ENCODE measurements around the gene AKAP7.

The AKAP7 gene

DNA sequence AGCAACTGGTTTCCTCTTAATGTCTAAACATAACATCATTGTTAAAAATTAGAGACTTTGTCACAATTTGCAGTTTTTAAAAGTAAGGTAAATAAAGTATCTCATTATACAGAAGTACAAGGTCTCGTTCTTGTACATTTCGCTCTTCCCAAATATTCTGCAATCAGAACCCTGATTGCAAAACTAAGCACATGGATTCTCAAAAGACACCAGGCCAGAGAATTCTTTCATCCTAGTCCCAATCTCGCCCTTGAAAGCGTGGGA, 355 bp upstream of the AKAP7 start:
- no peak for DNase-seq

DNA sequence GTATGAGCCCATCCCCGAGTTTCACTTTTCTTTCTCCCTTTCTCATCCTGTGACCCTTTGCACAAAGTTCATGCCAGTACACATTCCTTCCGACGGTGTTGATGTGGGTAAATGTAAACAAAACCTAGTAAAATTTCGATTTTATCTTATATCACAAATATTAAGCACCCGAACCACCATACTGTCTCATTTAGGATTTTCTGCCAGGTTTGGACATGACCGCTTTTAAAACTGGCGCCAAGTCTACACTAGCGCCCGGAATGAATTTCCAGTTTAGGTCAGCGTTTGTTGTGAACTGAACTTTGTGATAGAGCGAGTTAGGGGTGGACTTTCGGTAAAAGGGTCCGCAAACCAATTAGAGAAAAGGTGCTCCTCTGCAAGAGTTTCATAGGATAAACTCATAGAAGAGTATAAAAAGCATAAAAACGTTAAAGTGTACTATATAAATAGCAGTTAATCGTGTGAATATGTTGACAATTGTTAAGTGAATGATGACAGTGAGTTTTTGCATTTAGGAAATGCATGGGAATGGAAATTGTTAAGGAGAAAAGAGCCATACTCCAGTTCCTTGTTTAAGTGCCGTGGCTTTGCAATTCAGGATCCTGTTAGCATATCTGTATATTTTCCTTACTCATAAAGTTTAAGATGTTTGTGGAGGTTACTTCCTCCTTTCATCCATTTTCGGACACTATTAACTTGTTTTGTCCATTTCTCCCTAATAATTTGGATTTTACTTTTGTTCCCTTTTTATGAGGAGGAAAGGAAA, 937 bp downstream of the AKAP7 start:
- no peak for DNase-seq

DNA sequence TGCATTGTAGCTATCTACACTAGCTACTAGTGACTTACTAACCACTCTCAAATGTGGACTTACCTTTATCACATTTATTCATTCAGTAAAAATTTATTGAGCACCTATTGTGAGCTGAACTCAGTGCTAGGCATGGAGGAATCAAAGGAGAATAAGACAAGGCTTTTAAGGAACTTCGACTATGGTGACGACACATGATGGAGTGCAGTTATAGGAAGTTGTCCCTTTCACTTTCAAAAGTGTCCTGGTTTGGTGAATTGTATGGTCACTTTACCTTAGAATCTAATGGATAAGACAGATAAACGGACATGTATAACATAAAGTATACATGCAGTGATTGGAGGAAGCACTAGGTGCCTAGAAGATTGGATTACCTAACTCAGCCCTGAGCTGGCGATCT, 4.3 kb downstream of the AKAP7 start:
- DNase-seq = no peak

GRCh38 chr6:131143319-131143718, 8.1 kb downstream of the AKAP7 start:
- no peak for DNase-seq

GRCh38 chr6:131146865-131147264, 11.6 kb downstream of the AKAP7 start:
- DNase-seq = no peak

- no peak for DNase-seq
Measured at GRCh38 chr6:131156411-131156810, 21.1 kb downstream of the AKAP7 start.

- no peak for DNase-seq
Measured at GRCh38 chr6:131159578-131159977, 24.3 kb downstream of the AKAP7 start.

DNA sequence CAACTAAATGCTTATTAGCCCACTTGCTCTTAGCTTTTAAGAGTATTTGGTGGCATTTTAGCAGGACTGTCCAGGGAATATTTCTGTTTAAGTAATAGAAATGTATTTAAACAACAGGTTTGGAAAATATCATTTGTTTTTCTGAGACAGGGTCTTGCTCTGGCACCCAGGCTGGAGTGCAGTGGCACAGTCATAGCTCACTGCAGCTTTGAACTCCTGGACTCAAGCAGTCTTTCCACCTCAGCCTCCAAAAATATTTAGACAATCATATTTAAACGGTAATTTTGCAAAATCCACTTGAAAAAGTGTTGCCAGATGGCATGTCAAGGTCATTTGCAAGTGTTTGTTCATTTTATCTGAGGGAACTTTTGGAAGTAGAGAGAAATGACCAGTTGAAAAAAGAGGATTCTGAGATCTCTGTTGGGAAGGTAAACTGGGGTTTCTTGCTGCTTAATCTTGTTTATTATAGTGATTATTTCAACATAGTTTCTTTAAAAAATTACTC, 25.0 kb downstream of the AKAP7 start:
- no peak for DNase-seq

DNA sequence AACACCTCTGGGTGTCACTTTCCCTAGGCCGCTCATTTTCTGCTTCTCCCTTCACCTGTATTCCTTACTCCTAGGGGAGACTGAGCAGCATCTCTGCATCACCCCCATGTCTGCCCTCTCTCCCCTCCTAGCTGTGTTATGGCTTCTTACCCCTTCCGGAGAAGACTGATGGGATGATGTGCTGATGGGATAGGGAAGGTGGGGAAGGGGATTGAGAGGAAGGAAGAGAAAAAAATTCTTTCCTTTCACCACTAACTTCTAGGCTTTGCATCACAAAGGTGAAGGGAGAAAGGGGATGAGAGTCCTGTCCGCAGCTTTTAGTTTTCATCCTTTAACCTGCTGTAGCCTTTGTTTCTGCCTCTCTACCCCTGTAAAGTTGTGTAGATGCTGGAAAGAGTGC, 26.7 kb downstream of the AKAP7 start:
- DNase-seq = no peak

DNA sequence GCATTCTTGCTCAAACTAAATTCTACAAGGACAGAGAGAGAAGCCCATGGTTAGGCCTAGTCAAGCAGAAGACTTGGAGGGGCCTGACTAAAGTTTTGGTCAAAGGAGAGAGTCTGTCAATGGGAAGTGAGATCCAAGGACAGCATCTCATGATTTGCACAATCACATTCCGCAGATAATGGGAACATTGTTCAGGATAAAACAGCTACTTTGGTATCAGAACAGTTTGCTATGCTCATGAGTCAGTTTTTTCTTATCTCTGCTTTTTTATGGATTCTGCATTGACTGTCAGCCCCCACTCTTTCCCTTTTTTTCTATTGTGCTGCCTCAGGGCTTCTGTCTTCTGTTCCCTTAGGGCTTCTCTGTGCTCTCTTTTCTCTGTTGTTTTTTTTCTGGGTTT, 28.6 kb downstream of the AKAP7 start:
- DNase-seq = no peak

GRCh38 chr6:131164506-131164905, 29.2 kb downstream of the AKAP7 start:
- no peak for DNase-seq

DNA sequence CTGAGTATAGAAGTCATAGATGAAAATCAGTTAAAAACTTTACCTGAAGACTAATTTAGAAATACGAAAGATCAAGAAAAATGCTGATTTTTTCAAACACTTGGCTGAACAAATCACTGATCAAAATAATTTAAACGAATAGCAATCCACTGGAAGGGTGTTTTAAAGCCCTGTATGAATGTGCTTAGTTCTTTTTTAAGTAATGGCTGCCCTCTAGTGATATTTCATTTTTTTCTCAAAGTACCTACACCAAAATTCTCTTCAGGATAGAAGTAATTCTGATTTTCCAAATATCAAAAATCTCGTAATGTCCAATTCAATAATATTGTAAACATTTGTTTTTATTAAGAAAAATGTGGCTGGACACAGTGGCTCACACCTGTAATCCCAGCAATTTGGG, 32.5 kb downstream of the AKAP7 start:
- no peak for DNase-seq

DNA sequence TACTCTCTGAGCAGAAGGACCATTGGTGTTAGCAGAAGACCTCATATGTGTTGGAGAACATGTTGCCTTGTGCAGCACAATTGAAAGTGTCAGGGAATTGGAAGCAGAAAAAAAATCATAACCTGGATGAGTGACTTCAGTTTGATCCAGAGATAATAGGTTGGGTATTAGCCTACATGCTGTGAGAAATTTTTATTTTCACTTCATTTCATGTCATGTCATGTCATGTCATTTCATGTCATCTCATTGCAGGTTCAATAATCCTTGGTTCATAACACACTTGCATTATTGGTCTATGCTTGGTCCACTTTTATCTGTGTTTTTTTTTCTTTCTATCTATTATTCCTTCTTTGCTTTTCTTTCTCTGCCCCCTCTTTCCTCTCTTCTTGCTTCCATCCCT, 34.3 kb downstream of the AKAP7 start:
- DNase-seq = no peak

GRCh38 chr6:131172222-131172621, 37.0 kb downstream of the AKAP7 start:
- no peak for DNase-seq

DNA sequence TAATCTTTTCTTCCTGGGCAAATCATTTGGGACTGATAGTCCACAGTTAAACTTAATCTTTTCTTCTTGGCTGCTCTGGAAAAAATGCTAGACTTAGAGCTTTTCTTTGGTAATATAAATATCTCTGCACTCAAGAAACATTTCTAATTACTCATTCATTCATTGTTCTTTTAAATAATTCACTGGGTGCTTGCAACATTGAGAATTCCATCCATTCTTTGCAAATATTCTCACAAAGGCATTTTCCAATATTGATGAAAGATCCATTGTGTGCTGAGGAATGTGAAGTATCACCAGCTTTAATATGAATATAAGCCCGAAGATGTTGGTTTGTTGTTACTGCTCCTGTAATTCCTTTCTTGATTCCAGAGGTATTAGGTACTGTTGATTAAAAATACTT, 38.4 kb downstream of the AKAP7 start:
- DNase-seq = no peak

GRCh38 chr6:131175564-131175963, 40.3 kb downstream of the AKAP7 start:
- no peak for DNase-seq

DNA sequence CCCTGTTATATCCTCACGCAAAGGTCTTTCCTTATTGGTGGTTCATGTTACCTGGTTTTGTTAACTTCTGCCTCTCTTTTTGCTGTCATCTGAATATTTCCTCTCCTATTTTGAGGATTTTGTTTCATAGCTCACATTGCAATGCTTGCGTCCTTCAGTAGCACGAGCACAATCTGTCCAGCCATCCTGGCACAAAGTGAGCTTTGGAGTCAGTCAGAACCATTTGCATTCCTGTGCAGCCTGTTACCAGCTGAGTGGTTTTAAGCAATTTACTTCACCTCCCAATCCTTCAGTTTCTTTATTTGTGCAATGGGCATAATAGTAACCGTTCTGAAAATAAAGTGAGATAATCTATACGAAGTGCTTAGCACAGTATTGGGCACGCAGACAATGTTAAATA, 42.7 kb downstream of the AKAP7 start:
- no peak for DNase-seq

GRCh38 chr6:131182991-131183425, 47.7 kb downstream of the AKAP7 start:
- no peak for DNase-seq

- no peak for DNase-seq
Measured at GRCh38 chr6:131183427-131184095, 48.3 kb downstream of the AKAP7 start.

- no peak for DNase-seq
Measured at GRCh38 chr6:131191590-131191989, 56.3 kb downstream of the AKAP7 start.

GRCh38 chr6:131197716-131198115, 62.4 kb downstream of the AKAP7 start:
- no peak for DNase-seq

- DNase-seq = no peak
Measured at GRCh38 chr6:131199568-131200272, 64.5 kb downstream of the AKAP7 start.

GRCh38 chr6:131205481-131206244, 70.4 kb downstream of the AKAP7 start:
- DNase-seq = no peak

Data from DMS79 treated with DMSO at 0.1 percent for 48 hours (cell line).